Effector CD4-positive, alpha-beta T cell (primary cell): ENCODE results near the gene TMEM225B.
A peak's percentile ranks its signal among the peaks of the same experiment; 100 is the strongest.
"Not testable (repeated sequence)": the region's sequence is repeated elsewhere in the genome, so short reads cannot be mapped to it uniquely, and the experiment has no call there.

Source experiments
- DNase-seq: peaks from one replicate; pipeline ENCODE4 v3.0.0-alpha.2; 2020

Gene TMEM225B

GRCh38 chr7:99579956-99580777 is 17.9 kb upstream of the TMEM225B start:
- DNase-seq: peak; percentile 57

- DNase-seq: not testable (repeated sequence)
Observed at GRCh38 chr7:99580778-99581332, 17.2 kb upstream of the TMEM225B start.

- DNase-seq: no peak
Observed at GRCh38 chr7:99588868-99589267, 9.2 kb upstream of the TMEM225B start.

- DNase-seq: no peak
Observed at GRCh38 chr7:99594948-99595745, 2.9 kb upstream of the TMEM225B start.

- no peak for DNase-seq
Observed at GRCh38 chr7:99596408-99596955, 1.6 kb upstream of the TMEM225B start.

- no peak for DNase-seq
Observed at GRCh38 chr7:99599836-99600235, 1.8 kb downstream of the TMEM225B start.

- no peak for DNase-seq
Observed at GRCh38 chr7:99601656-99602310, 3.7 kb downstream of the TMEM225B start.

GRCh38 chr7:99605527-99605926 is 7.5 kb downstream of the TMEM225B start:
- DNase-seq: no peak

GRCh38 chr7:99606531-99606930 is 8.5 kb downstream of the TMEM225B start:
- DNase-seq: no peak

- DNase-seq: no peak
Observed at GRCh38 chr7:99607548-99607947, 9.5 kb downstream of the TMEM225B start.

- no peak for DNase-seq
Observed at GRCh38 chr7:99614495-99614894, 16.4 kb downstream of the TMEM225B start.

GRCh38 chr7:99615989-99616358 is 17.9 kb downstream of the TMEM225B start:
- DNase-seq: no peak

GRCh38 chr7:99616359-99617191 is 18.5 kb downstream of the TMEM225B start, which contains the start of gene ZSCAN25:
Gene ZSCAN25 (plus strand): TSS chr7:99616946. CDS start chr7:99619607, 2,661 bp downstream.
- DNase-seq: peak; percentile 79

GRCh38 chr7:99617192-99617781 is 19.2 kb downstream of the TMEM225B start:
- DNase-seq: no peak

GRCh38 chr7:99618726-99619125 is 20.7 kb downstream of the TMEM225B start:
- no peak for DNase-seq

- no peak for DNase-seq
Observed at GRCh38 chr7:99619571-99620130, 21.6 kb downstream of the TMEM225B start.

- no peak for DNase-seq
Observed at GRCh38 chr7:99621271-99621670, 23.2 kb downstream of the TMEM225B start.

- DNase-seq: no peak
Observed at GRCh38 chr7:99622596-99622995, 24.5 kb downstream of the TMEM225B start.

- DNase-seq: no peak
Observed at GRCh38 chr7:99623091-99623693, 25.1 kb downstream of the TMEM225B start.

- no peak for DNase-seq
Observed at GRCh38 chr7:99623702-99624447, 25.8 kb downstream of the TMEM225B start.
